Neural progenitor cell (in vitro differentiated cells): ENCODE measurements around the gene SNX2.

Source experiments
- CTCF ChIP-seq: fragments of 200-600 bp; sonication (generic); IDR thresholded peaks from 2 replicates; pipeline ENCODE4 v1.5.1; 2017; ENCODE audit warnings: antibody characterized with exemption, mild to moderate bottlenecking
- EZH2 ChIP-seq: fragments of 200-600 bp; sonication (generic); IDR thresholded peaks from 2 replicates; pipeline ENCODE4 v1.6.1; 2017; ENCODE audit warnings: antibody characterized with exemption, mild to moderate bottlenecking, moderate library complexity

GRCh38 chr5:122778157-122778556 is 3.3 kb downstream of the SNX2 start:
- no peak for TF ChIP-seq EZH2
- no peak for TF ChIP-seq CTCF
